ENCODE results near the gene ZNF319. TPM values are rescaled to one million over a fixed set of nuclear protein-coding genes. Genes with fewer than 3 reads are reported as not detected.

Gene ZNF319
- total and polyA plus RNA-seq, 4 donors = 0.64 to 3.4 (median 2.6) TPM

DNA sequence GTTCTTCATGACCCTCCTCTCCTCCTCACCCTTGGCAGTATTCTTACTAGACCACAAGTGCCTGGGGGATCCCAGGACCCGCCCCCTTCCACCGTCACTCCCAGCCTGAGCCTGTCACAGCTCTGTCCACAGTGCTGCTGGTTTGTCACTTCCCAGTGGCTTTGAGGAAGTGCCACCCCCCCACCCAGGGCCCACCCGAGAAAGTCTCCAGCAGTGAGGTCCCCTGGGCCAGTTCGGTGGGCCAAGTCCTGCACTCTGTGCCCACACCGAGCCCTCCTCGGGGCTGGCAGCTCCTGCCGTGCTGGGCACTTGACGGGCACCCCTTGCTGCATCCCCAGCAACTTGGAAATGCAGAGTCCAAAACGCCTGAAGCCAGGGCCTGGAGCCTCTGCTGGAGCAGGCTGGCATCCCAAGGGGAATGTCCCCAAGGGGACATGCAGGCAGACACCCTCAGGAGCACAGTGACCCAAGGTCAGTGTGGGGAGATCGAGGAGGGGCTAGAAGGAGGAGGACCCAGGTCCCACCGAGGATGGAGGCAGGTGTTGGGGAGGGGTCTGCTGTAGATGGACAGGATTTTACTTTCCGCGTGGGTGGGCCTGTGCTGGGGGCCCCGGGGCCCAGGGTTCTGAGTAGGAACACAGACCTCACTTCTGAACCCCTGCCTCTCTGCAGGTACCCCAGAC is 40.6 kb upstream of the ZNF319 start (continued):
- TF ChIP-seq, protein P1, sequence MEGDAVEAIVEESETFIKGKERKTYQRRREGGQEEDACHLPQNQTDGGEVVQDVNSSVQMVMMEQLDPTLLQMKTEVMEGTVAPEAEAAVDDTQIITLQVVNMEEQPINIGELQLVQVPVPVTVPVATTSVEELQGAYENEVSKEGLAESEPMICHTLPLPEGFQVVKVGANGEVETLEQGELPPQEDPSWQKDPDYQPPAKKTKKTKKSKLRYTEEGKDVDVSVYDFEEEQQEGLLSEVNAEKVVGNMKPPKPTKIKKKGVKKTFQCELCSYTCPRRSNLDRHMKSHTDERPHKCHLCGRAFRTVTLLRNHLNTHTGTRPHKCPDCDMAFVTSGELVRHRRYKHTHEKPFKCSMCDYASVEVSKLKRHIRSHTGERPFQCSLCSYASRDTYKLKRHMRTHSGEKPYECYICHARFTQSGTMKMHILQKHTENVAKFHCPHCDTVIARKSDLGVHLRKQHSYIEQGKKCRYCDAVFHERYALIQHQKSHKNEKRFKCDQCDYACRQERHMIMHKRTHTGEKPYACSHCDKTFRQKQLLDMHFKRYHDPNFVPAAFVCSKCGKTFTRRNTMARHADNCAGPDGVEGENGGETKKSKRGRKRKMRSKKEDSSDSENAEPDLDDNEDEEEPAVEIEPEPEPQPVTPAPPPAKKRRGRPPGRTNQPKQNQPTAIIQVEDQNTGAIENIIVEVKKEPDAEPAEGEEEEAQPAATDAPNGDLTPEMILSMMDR (IDR thresholded peaks at IDR 0.05; ENCODE audit: low read depth, low read length, missing input control) = no peak
- TF ChIP-seq EGR1 (IDR thresholded peaks at IDR 0.05; ENCODE audit: low read depth in 2 of 2) = no peak
- no peak for TF ChIP-seq HNF4A (conservative IDR thresholded peaks at IDR 0.05)
- no peak for TF ChIP-seq HNF4G (IDR thresholded peaks at IDR 0.05)
- TF ChIP-seq RAD21 (IDR thresholded peaks at IDR 0.05) = no peak
- TF ChIP-seq JUND (IDR thresholded peaks at IDR 0.05) = no peak
- no peak for TF ChIP-seq YY1 (IDR thresholded peaks at IDR 0.05)
- TF ChIP-seq, protein P2, sequence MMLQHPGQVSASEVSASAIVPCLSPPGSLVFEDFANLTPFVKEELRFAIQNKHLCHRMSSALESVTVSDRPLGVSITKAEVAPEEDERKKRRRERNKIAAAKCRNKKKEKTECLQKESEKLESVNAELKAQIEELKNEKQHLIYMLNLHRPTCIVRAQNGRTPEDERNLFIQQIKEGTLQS (IDR thresholded peaks at IDR 0.05) = no peak

GRCh38 chr16:58040496-58040846 is 40.0 kb upstream of the ZNF319 start:
- Histone ChIP-seq H3K4me1 (ENCODE audit: control insufficient read depth in 4 of 4, insufficient read depth in 4 of 4, low read length in 3 of 4) (peaks cover 0 to 10% (median 6%) of the 10 kb centered on the region in 4 donors), H3K4me3 (ENCODE audit: low read depth in 1 of 3, low read length in 3 of 3) (no peak overlapping the region), H3K27ac (ENCODE audit: low read depth in 1 of 2, low read length in 2 of 2) (no peak overlapping the region), H3K9me3 (ENCODE audit: control insufficient read depth in 4 of 4, low read length in 3 of 4) (no peaks in the 10 kb centered on the region), H3K27me3 (ENCODE audit: control insufficient read depth in 4 of 4, insufficient read depth in 4 of 4, low read length in 3 of 4) (no peaks in the 10 kb centered on the region), H3K36me3 (ENCODE audit: control insufficient read depth in 4 of 4, insufficient read depth in 3 of 4, low read depth in 1 of 4, low read length in 3 of 4) (peaks cover 15 to 64% (median 38%) of the 10 kb centered on the region in 4 donors), H3K9ac (ENCODE audit: low read depth in 1 of 2, low read length in 2 of 2) (no peak overlapping the region)
- DNase-seq (ENCODE audit: low spot score) = no peak
- 98% methylated on average over 12 of the region's 12 CpGs for WGBS
- no peak for TF ChIP-seq RXRA (IDR thresholded peaks at IDR 0.05)
- no peak for TF ChIP-seq RAD21 (IDR thresholded peaks at IDR 0.05)
- TF ChIP-seq EGR1 (IDR thresholded peaks at IDR 0.05; ENCODE audit: low read depth in 2 of 2) = no peak
- TF ChIP-seq FOXA2 (IDR thresholded peaks at IDR 0.05) = no peak
- no peak for TF ChIP-seq ZBTB33 (IDR thresholded peaks at IDR 0.05)
- no peak for TF ChIP-seq REST (IDR thresholded peaks at IDR 0.05)
- TF ChIP-seq, protein P2 (IDR thresholded peaks at IDR 0.05) = no peak
- TF ChIP-seq GABPA (IDR thresholded peaks at IDR 0.05 in 1 of 2, conservative IDR thresholded peaks at IDR 0.05 in 1 of 2) = no peak
